Stimulated activated CD4-positive, alpha-beta T cell treated with anti-CD3 and anti-CD28 coated beads, TNF-alpha, amount 100 ng/mL, for 24 hours (primary cell): ENCODE results near the gene PTGDR2.

ENCODE experiments used
- DNase-seq, 3 experiments: peaks; one replicate each; pipeline ENCODE4 v3.0.0-alpha.2; 2020; ENCODE audit warnings: low read depth in 3 of 3

Gene PTGDR2

GRCh38 chr11:60858731-60859464 lies 3.1 kb upstream of the PTGDR2 start:
- DNase-seq: no peak

- DNase-seq: no peak
Observed at GRCh38 chr11:60858236-60858635, 2.5 kb upstream of the PTGDR2 start.

GRCh38 chr11:60857378-60858232 lies 1.9 kb upstream of the PTGDR2 start:
- DNase-seq: no peak

GRCh38 chr11:60854847-60855725 lies 664 bp downstream of the PTGDR2 start:
- no peak for DNase-seq

GRCh38 chr11:60854140-60854846 lies 1.5 kb downstream of the PTGDR2 start:
- DNase-seq: no peak

- no peak for DNase-seq
Observed at GRCh38 chr11:60852982-60853950, 2.5 kb downstream of the PTGDR2 start.

GRCh38 chr11:60852117-60852981 lies 3.4 kb downstream of the PTGDR2 start:
- DNase-seq: no peak

GRCh38 chr11:60851327-60852104 lies 4.2 kb downstream of the PTGDR2 start:
- no peak for DNase-seq

- no peak for DNase-seq
Observed at GRCh38 chr11:60849641-60850520, 5.9 kb downstream of the PTGDR2 start.

GRCh38 chr11:60848714-60849151 lies 7.0 kb downstream of the PTGDR2 start:
- no peak for DNase-seq

- DNase-seq: no peak
Observed at GRCh38 chr11:60847896-60848295, 7.9 kb downstream of the PTGDR2 start.

- DNase-seq: no peak
Observed at GRCh38 chr11:60847281-60847680, 8.5 kb downstream of the PTGDR2 start.

GRCh38 chr11:60845338-60845737 lies 10.4 kb downstream of the PTGDR2 start:
- DNase-seq: no peak

- no peak for DNase-seq
Observed at GRCh38 chr11:60844870-60845221, 10.9 kb downstream of the PTGDR2 start.

- DNase-seq: no peak
Observed at GRCh38 chr11:60844045-60844869, 11.5 kb downstream of the PTGDR2 start.
